NT2/D1 (cell line): ENCODE results near the gene PCDHA10.
"Not testable (repeated sequence)": the region's sequence is repeated elsewhere in the genome, so short reads cannot be mapped to it uniquely, and the experiment has no call there.

Experiments used
- DNase-seq: peaks from one replicate; pipeline ENCODE4 v3.0.0-alpha.2; 2011; ENCODE audit warnings: low read depth, low spot score
- H3K27me3 ChIP-seq: 2 replicates; pipeline ENCODE4 v1.6.0; 2011; ENCODE audit warnings: mild to moderate bottlenecking; ENCODE audit not compliant: insufficient read length, insufficient read depth
- H3K36me3 ChIP-seq: 2 replicates; pipeline ENCODE4 v1.6.1; 2011; ENCODE audit warnings: mild to moderate bottlenecking, low read length, mixed read lengths; ENCODE audit not compliant: insufficient read depth, insufficient read length
- H3K4me1 ChIP-seq: 2 replicates; pipeline ENCODE4 v1.5.1; 2011; ENCODE audit not compliant: insufficient read depth, insufficient read length
- H3K4me3 ChIP-seq: 2 replicates; pipeline ENCODE4 v1.5.1; 2011; ENCODE audit warnings: low read depth; ENCODE audit not compliant: insufficient read length
- H3K9ac ChIP-seq: 2 replicates; pipeline ENCODE4 v1.6.0; 2011; ENCODE audit warnings: low read depth; ENCODE audit not compliant: insufficient read length
- H3K9me3 ChIP-seq: 2 replicates; pipeline ENCODE4 v1.5.1; 2011; ENCODE audit warnings: mild to moderate bottlenecking, low read length; ENCODE audit not compliant: insufficient read depth
- SUZ12 ChIP-seq: IDR thresholded peaks from 2 replicates; pipeline ENCODE4 v1.6.1; 2011; ENCODE audit not compliant: insufficient read length, insufficient read depth; ENCODE audit errors: extremely low read depth
- YY1 ChIP-seq: IDR thresholded peaks from 2 replicates; pipeline ENCODE4 v1.6.1; 2011; ENCODE audit not compliant: insufficient read length, insufficient read depth
- ZNF274 ChIP-seq: IDR thresholded peaks from 2 replicates; pipeline ENCODE4 v1.6.1; 2011; ENCODE audit warnings: mild to moderate bottlenecking, low read depth, low read length

Gene PCDHA10

GRCh38 chr5:140835622-140836510 is 19.8 kb upstream of the PCDHA10 start:
- H3K36me3 ChIP-seq: no peaks in the 10 kb centered on the region
- TF ChIP-seq SUZ12 (no peak), YY1 (no peak), ZNF274 (no peak)
- no peak overlapping the region for H3K4me3 ChIP-seq
- peaks cover 3% of the 10 kb centered on the region; the same call in 1 of the 2 replicates for H3K9me3 ChIP-seq
- no peaks in the 10 kb centered on the region for H3K27me3 ChIP-seq
- H3K9ac ChIP-seq: no peak overlapping the region
- no peaks in the 10 kb centered on the region for H3K4me1 ChIP-seq
- no peak for DNase-seq

- no peak for DNase-seq
- no peaks in the 10 kb centered on the region for H3K27me3 ChIP-seq
- H3K36me3 ChIP-seq: no peaks in the 10 kb centered on the region
- no peaks in the 10 kb centered on the region for H3K4me1 ChIP-seq
- H3K4me3 ChIP-seq: peak within 1 kb of the TSS; percentile 29
- H3K9ac ChIP-seq: no peak within 1 kb of the TSS
- no peaks in the 10 kb centered on the region for H3K9me3 ChIP-seq
- no peak for TF ChIP-seq ZNF274
- no peak for TF ChIP-seq SUZ12
- no peak for TF ChIP-seq YY1
Observed at GRCh38 chr5:140840978-140841962, 14.4 kb upstream of the PCDHA10 start, which contains the start of gene PCDHA8. Gene PCDHA8 (plus strand): TSS chr5:140841187. CDS start chr5:140841322, 135 bp downstream.

DNA sequence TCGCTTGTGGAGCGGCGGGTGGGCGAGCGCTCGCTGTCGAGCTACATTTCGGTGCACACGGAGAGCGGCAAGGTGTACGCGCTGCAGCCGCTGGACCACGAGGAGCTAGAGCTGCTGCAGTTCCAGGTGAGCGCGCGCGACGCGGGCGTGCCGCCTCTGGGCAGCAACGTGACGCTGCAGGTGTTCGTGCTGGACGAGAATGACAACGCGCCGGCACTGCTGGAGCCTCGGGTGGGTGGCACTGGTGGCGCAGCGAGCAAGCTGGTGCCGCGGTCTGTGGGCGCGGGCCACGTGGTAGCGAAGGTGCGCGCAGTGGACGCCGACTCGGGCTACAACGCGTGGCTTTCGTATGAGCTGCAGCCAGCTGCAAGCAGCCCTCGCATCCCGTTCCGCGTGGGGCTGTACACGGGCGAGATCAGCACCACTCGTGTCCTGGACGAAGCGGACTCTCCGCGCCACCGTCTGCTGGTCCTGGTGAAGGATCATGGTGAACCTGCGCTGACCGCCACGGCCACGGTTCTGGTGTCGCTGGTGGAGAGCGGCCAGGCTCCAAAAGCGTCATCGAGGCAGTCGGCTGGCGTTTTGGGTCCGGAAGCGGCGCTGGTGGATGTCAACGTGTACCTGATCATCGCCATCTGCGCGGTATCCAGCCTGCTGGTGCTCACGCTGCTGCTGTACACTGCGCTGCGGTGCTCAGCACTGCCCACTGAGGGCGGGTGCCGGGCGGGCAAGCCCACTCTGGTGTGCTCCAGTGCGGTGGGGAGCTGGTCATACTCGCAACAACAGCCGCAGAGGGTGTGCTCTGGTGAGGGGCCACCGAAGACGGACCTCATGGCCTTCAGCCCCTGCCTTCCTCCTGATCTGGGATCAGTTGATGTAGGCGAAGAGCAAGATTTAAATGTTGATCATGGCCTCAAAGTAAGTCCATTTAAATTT is 12.6 kb upstream of the PCDHA10 start:
- TF ChIP-seq SUZ12 (no peak), ZNF274 (no peak), YY1 (no peak)
- Histone ChIP-seq H3K4me1 (no peaks in the 10 kb centered on the region), H3K36me3 (no peaks in the 10 kb centered on the region), H3K9me3 (no peaks in the 10 kb centered on the region), H3K4me3 (no peak overlapping the region), H3K27me3 (no peaks in the 10 kb centered on the region), H3K9ac (no peak overlapping the region)
- DNase-seq: no peak

GRCh38 chr5:140848139-140849102 is 7.3 kb upstream of the PCDHA10 start, which contains the start of gene PCDHA9:
Gene PCDHA9 (plus strand): TSS chr5:140848382. CDS start chr5:140848496, 114 bp downstream.
- not testable (repeated sequence) for H3K4me3 ChIP-seq, H3K36me3 ChIP-seq, DNase-seq, H3K9me3 ChIP-seq, H3K27me3 ChIP-seq, H3K9ac ChIP-seq, H3K4me1 ChIP-seq

- H3K27me3 ChIP-seq, DNase-seq, H3K36me3 ChIP-seq, H3K9me3 ChIP-seq, H3K9ac ChIP-seq, H3K4me1 ChIP-seq, H3K4me3 ChIP-seq: not testable (repeated sequence)
Observed at GRCh38 chr5:140849831-140850634, 5.7 kb upstream of the PCDHA10 start.
